K562 (cell line): ENCODE results near the gene CD48. TPM values are rescaled to one million over a fixed set of nuclear protein-coding genes. Genes with fewer than 3 reads are reported as not detected.

Experiments
- BRD9 ChIP-seq: fragments of 450-650 bp; IDR thresholded peaks from 2 replicates; pipeline ENCODE4 v1.6.1; 2018; ENCODE audit warnings: low read depth; ENCODE audit not compliant: partially characterized antibody
- CC2D1A ChIP-seq: fragments of 450-650 bp; IDR thresholded peaks from 2 replicates; pipeline ENCODE4 v1.6.1; 2017; ENCODE audit warnings: mild to moderate bottlenecking
- CHCHD3 ChIP-seq: fragments of 250-450 bp; sonication (Bioruptor Pico); IDR thresholded peaks from 2 replicates; pipeline ENCODE4 v2.1.2; 2022; ENCODE audit warnings: mild to moderate bottlenecking
- ELK3 ChIP-seq: fragments of 450-650 bp; formaldehyde crosslinking; IDR thresholded peaks from 2 replicates; pipeline ENCODE4 v1.4.0; 2020; ENCODE audit warnings: mild to moderate bottlenecking
- ETV5 ChIP-seq: sonication (generic); formaldehyde crosslinking; IDR thresholded peaks from 2 replicates; pipeline ENCODE4 v1.4.0; 2020; ENCODE audit warnings: low read depth, mild to moderate bottlenecking, missing genetic modification reagents
- HSF4 ChIP-seq: fragments of 250-450 bp; sonication (Bioruptor Pico); IDR thresholded peaks from 2 replicates; pipeline ENCODE4 v2.1.2; 2022; ENCODE audit warnings: mild to moderate bottlenecking, moderate library complexity, borderline replicate concordance
- NCOA2 ChIP-seq, 2 experiments: fragments of 450-650 bp; IDR thresholded peaks; 2 replicates each; pipeline ENCODE4 v1.6.1; 2018; ENCODE audit warnings: mild to moderate bottlenecking in 2 of 2, moderate library complexity in 1 of 2; ENCODE audit not compliant: partially characterized antibody in 2 of 2
- NFRKB ChIP-seq: fragments of 450-650 bp; IDR thresholded peaks from 2 replicates; pipeline ENCODE4 v1.6.1; 2016; ENCODE audit warnings: low read depth
- NR0B1 ChIP-seq: fragments of 450-650 bp; IDR thresholded peaks from one replicate; pipeline ENCODE4 v1.6.1; 2018; ENCODE audit warnings: mild to moderate bottlenecking, moderate library complexity; ENCODE audit not compliant: partially characterized antibody
- PRDM10 ChIP-seq: fragments of 450-650 bp; IDR thresholded peaks from 2 replicates; pipeline ENCODE4 v1.6.1; 2018; ENCODE audit not compliant: partially characterized antibody
- PTBP1 ChIP-seq: fragments of 200-400 bp; formaldehyde crosslinking; IDR thresholded peaks from 2 replicates; pipeline ENCODE4 v1.6.1; 2017; ENCODE audit warnings: low read depth, low read length
- PTRF ChIP-seq: fragments of 450-650 bp; IDR thresholded peaks from 2 replicates; pipeline ENCODE4 v1.6.1; 2016; ENCODE audit warnings: mild to moderate bottlenecking, missing genetic modification characterization, missing compliant biosample characterization
- RB1 ChIP-seq: fragments of 450-650 bp; IDR thresholded peaks from 2 replicates; pipeline ENCODE4 v1.6.1; 2017; ENCODE audit warnings: low read depth, mild to moderate bottlenecking
- RBM22 ChIP-seq: fragments of 200-400 bp; formaldehyde crosslinking; IDR thresholded peaks from 2 replicates; pipeline ENCODE4 v1.6.1; 2018; ENCODE audit warnings: low read length, low read depth; ENCODE audit not compliant: poor library complexity, severe bottlenecking
- SP1 ChIP-seq: sonication (generic); formaldehyde crosslinking; IDR thresholded peaks from 2 replicates; pipeline ENCODE4 v1.8.1; 2022; ENCODE audit warnings: mild to moderate bottlenecking, missing genetic modification reagents
- TCFL5 ChIP-seq: fragments of 250-450 bp; sonication (Bioruptor Pico); conservative IDR thresholded peaks from 2 replicates; pipeline ENCODE4 v1.6.1; 2021; ENCODE audit warnings: mild to moderate bottlenecking, moderate library complexity, matching md5 sums
- THRAP3 ChIP-seq: fragments of 450-650 bp; IDR thresholded peaks from 2 replicates; pipeline ENCODE4 v1.6.1; 2016; ENCODE audit warnings: mild to moderate bottlenecking, inconsistent platforms, borderline replicate concordance
- YY1 ChIP-seq, 3 experiments: IDR thresholded peaks; 2 replicates each; pipeline ENCODE4 v1.6.1; 2011; ENCODE audit warnings: low read length in 2 of 3, mild to moderate bottlenecking in 2 of 3, moderate library complexity in 2 of 3, borderline replicate concordance in 1 of 3, control low read depth in 1 of 3, low read depth in 1 of 3; ENCODE audit not compliant: insufficient read depth in 3 of 3, insufficient replicate concordance in 2 of 3, control insufficient read depth in 1 of 3, insufficient read length in 1 of 3; ENCODE audit errors: extremely low read depth in 1 of 3
- ZBTB17 ChIP-seq: fragments of 450-650 bp; formaldehyde crosslinking; IDR thresholded peaks from 2 replicates; pipeline ENCODE4 v1.4.0; 2020; ENCODE audit warnings: mild to moderate bottlenecking
- ZFP1 ChIP-seq: fragments of 450-650 bp; formaldehyde crosslinking; IDR thresholded peaks from 2 replicates; pipeline ENCODE4 v1.4.0; 2020; ENCODE audit warnings: mild to moderate bottlenecking, mixed read lengths
- ZKSCAN3 ChIP-seq: fragments of 250-450 bp; sonication (Bioruptor Pico); IDR thresholded peaks from 2 replicates; pipeline ENCODE4 v1.4.0; 2020
- ZNF316 ChIP-seq: fragments of 450-650 bp; IDR thresholded peaks from 2 replicates; pipeline ENCODE4 v1.6.1; 2016
- ZNF408 ChIP-seq: fragments of 250-450 bp; sonication (Bioruptor Pico); IDR thresholded peaks from 2 replicates; pipeline ENCODE4 v1.4.0; 2020; ENCODE audit warnings: low read depth, mild to moderate bottlenecking, moderate library complexity
- polyA plus RNA-seq, 8 experiments: library from polyadenylated mRNA; depleted of rRNA in 4 of 8; stranded (reverse) in 5 of 8; unstranded in 3 of 8; fragments of >200 nt; fragmentation: Nextera tagmentation in 2 of 8; fragmentation: Illumina TruSeq in 1 of 8; extraction: Ambion mirVana in 2 of 8; extraction: Trizol in 1 of 8; gene quantifications; 2 replicates each; pipeline versions ENCODE4 v1.2.1 to v1.2.3, GENCODE V29; 2011 to 2014; ENCODE audit warnings: inconsistent platforms in 1 of 8, missing spikeins in 1 of 8
- total RNA-seq, 7 experiments: library from RNA; depleted of rRNA in 6 of 7; stranded (reverse); fragments of >200 nt in 6 of 7; fragmentation: Illumina TruSeq in 2 of 7; extraction: Trizol in 2 of 7; gene quantifications; 2 replicates each; pipeline versions ENCODE4 v1.2.1 to v1.2.3, GENCODE V29; 2011 to 2021; ENCODE audit warnings: low replicate concordance in 1 of 7

Gene CD48
- total and polyA plus RNA-seq, 9 of the 15 experiments (the other 6 are each of a cell fraction or from before 2014, with no cell fraction given), result 0.10 to 0.42 (median 0.29) TPM; not detected in 3

- TF ChIP-seq ELK3 (no peak), YY1 (IDR thresholded peaks at IDR 0.05; ENCODE audit: borderline replicate concordance in 1 of 3, control insufficient read depth in 1 of 3, extremely low read depth in 1 of 3, insufficient read depth in 3 of 3, insufficient read length in 1 of 3, insufficient replicate concordance in 2 of 3, low read depth in 1 of 3, low read length in 2 of 3) (no peak), PTBP1 (no peak), THRAP3 (no peak), ZKSCAN3 (CRISPR knock-in tag) (no peak), NFRKB (peak; percentile 81; the same call in 1 of the 2 replicates), ZFP1 (CRISPR knock-in tag) (no peak), ZNF408 (CRISPR knock-in tag) (no peak), CC2D1A (peak; percentile 42), CHCHD3 (CRISPR knock-in tag) (no peak), HSF4 (CRISPR knock-in tag) (no peak), RB1 (no peak), PRDM10 (peak; percentile 41), ZNF316 (no peak), SP1 (no peak), ZBTB17 (CRISPR knock-in tag) (peak; percentile 22; the same call in 1 of the 2 replicates), PTRF (tag) (no peak), NR0B1 (no peak), ETV5 (CRISPR knock-in tag) (peak; percentile 30; the same call in 1 of the 2 replicates), BRD9 (peak; percentile 61), NCOA2 (IDR thresholded peaks at IDR 0.05; ENCODE audit: partially characterized antibody in 2 of 2) (peak in 1 of 2 experiments; percentile 9), TCFL5 (CRISPR knock-in tag) (no peak), RBM22 (no peak)
Measured at GRCh38 chr1:160665330-160666078, 46.1 kb downstream of the CD48 start (continued).
